Tibial nerve (tissue), 4 donors: ENCODE data around the gene TADA3.

Experiments used
- CTCF ChIP-seq, 5 experiments: fragments of 200-600 bp in 3 of 5; fragments of 450-650 bp in 2 of 5; sonication (generic) in 3 of 5; IDR thresholded peaks; one replicate each; pipeline ENCODE4 v1.5.1; 2016 to 2019; ENCODE audit warnings: antibody characterized with exemption in 5 of 5, mild to moderate bottlenecking in 3 of 5, moderate library complexity in 2 of 5
- EP300 ChIP-seq, 2 donors: sonication (generic); formaldehyde crosslinking; IDR thresholded peaks; one replicate each; pipeline ENCODE4 v1.6.1; 2017; ENCODE audit warnings: antibody characterized with exemption in 2 of 2, mild to moderate bottlenecking in 1 of 2
- POLR2A ChIP-seq, 2 donors: fragments of 450-650 bp; IDR thresholded peaks; one replicate each; pipeline ENCODE4 v1.6.1; 2017; ENCODE audit warnings: antibody characterized with exemption in 2 of 2, mild to moderate bottlenecking in 2 of 2, moderate library complexity in 2 of 2

GRCh38 chr3:9779721-9780457 lies 12.4 kb downstream of the TADA3 start:
- no peak for TF ChIP-seq CTCF (IDR thresholded peaks at IDR 0.05)
- no peak for TF ChIP-seq POLR2A (IDR thresholded peaks at IDR 0.05)
- TF ChIP-seq EP300 (IDR thresholded peaks at IDR 0.05), result no peak
